ENCODE data around the gene FALEC.
A peak's percentile ranks its signal among the peaks of the same experiment; 100 is the strongest.

FALEC gene

GRCh38 chr1:150515328-150516049 is at the start of gene FALEC:
Gene FALEC, plus strand, starts transcription at chr1:150515752.
- peak; percentile 95 for DNase-seq

GRCh38 chr1:150466964-150467363 is 48.6 kb upstream of the FALEC start:
- DNase-seq: no peak

- no peak for DNase-seq
Measured at GRCh38 chr1:150469291-150469690, 46.3 kb upstream of the FALEC start.

- DNase-seq: no peak
Measured at GRCh38 chr1:150472601-150473200, 42.9 kb upstream of the FALEC start.

- DNase-seq: no peak
Measured at GRCh38 chr1:150473659-150474058, 41.9 kb upstream of the FALEC start.

- no peak for DNase-seq
Measured at GRCh38 chr1:150474869-150475268, 40.7 kb upstream of the FALEC start.

- DNase-seq: no peak
Measured at GRCh38 chr1:150476754-150477153, 38.8 kb upstream of the FALEC start.

GRCh38 chr1:150477320-150477719 is 38.2 kb upstream of the FALEC start:
- DNase-seq: no peak

- no peak for DNase-seq
Measured at GRCh38 chr1:150477733-150478132, 37.8 kb upstream of the FALEC start.

GRCh38 chr1:150479370-150479769 is 36.2 kb upstream of the FALEC start:
- DNase-seq: no peak

- no peak for DNase-seq
Measured at GRCh38 chr1:150479927-150480352, 35.6 kb upstream of the FALEC start.

- no peak for DNase-seq
Measured at GRCh38 chr1:150484431-150484830, 31.1 kb upstream of the FALEC start.

GRCh38 chr1:150484861-150485260 is 30.7 kb upstream of the FALEC start:
- DNase-seq: no peak

- peak; percentile 99 for DNase-seq
Measured at GRCh38 chr1:150486966-150487762, 28.4 kb upstream of the FALEC start, which contains the start of gene TARS2. Gene TARS2, plus strand, starts transcription at chr1:150487419. Its CDS starts 32 bp downstream, at chr1:150487451.

- no peak for DNase-seq
Measured at GRCh38 chr1:150487763-150488115, 27.8 kb upstream of the FALEC start.

GRCh38 chr1:150493175-150493574 is 22.4 kb upstream of the FALEC start:
- DNase-seq: no peak

- no peak for DNase-seq
Measured at GRCh38 chr1:150498342-150498741, 17.2 kb upstream of the FALEC start.

- DNase-seq: no peak
Measured at GRCh38 chr1:150505431-150505830, 10.1 kb upstream of the FALEC start.

GRCh38 chr1:150507912-150508864 is 7.4 kb upstream of the FALEC start, which contains the start of gene ECM1:
Gene ECM1, plus strand, starts transcription at chr1:150508109. Its CDS starts 101 bp downstream, at chr1:150508210.
- DNase-seq: no peak

GRCh38 chr1:150508982-150509381 is 6.6 kb upstream of the FALEC start:
- no peak for DNase-seq

GRCh38 chr1:150511551-150511950 is 4.0 kb upstream of the FALEC start:
- peak; percentile 23 for DNase-seq

- DNase-seq: no peak
Measured at GRCh38 chr1:150511985-150512660, 3.4 kb upstream of the FALEC start.

Measured in NCI-H2171 treated with DMSO at 0.1 percent for 48 hours (cell line).